ENCODE results near the gene WIPF1.

The WIPF1 gene

GRCh38 chr2:174595116-174595809, 2.3 kb downstream of the WIPF1 start:
- no peak for DNase-seq (ENCODE audit: low spot score)

GRCh38 chr2:174594456-174594855, 3.1 kb downstream of the WIPF1 start:
- no peak for DNase-seq (ENCODE audit: low spot score)

GRCh38 chr2:174593574-174594203, 3.9 kb downstream of the WIPF1 start:
- no peak for DNase-seq (ENCODE audit: low spot score)

GRCh38 chr2:174593041-174593440, 4.6 kb downstream of the WIPF1 start:
- no peak for DNase-seq (ENCODE audit: low spot score)

- DNase-seq (ENCODE audit: low spot score), result no peak
These were observed 5.9 kb downstream of the WIPF1 start for GRCh38 chr2:174591740-174592139.

GRCh38 chr2:174590928-174591648, 6.5 kb downstream of the WIPF1 start:
- no peak for DNase-seq (ENCODE audit: low spot score)

GRCh38 chr2:174590346-174590745, 7.3 kb downstream of the WIPF1 start:
- DNase-seq (ENCODE audit: low spot score), result no peak

GRCh38 chr2:174589334-174589733, 8.3 kb downstream of the WIPF1 start:
- no peak for DNase-seq (ENCODE audit: low spot score)

- no peak for DNase-seq (ENCODE audit: low spot score)
These were observed 9.1 kb downstream of the WIPF1 start for GRCh38 chr2:174588463-174588862.

GRCh38 chr2:174587579-174587978, 10.0 kb downstream of the WIPF1 start:
- DNase-seq (ENCODE audit: low spot score), result no peak

GRCh38 chr2:174586418-174587295, 10.9 kb downstream of the WIPF1 start:
- no peak for DNase-seq (ENCODE audit: low spot score)

- no peak for DNase-seq (ENCODE audit: low spot score)
These were observed 11.8 kb downstream of the WIPF1 start for GRCh38 chr2:174585657-174586252.

- DNase-seq (ENCODE audit: low spot score), result no peak
These were observed 12.5 kb downstream of the WIPF1 start for GRCh38 chr2:174585146-174585545.

GRCh38 chr2:174581491-174581890, 16.1 kb downstream of the WIPF1 start:
- no peak for DNase-seq (ENCODE audit: low spot score)

- no peak for DNase-seq (ENCODE audit: low spot score)
These were observed 16.7 kb downstream of the WIPF1 start for GRCh38 chr2:174580951-174581350.

- DNase-seq (ENCODE audit: low spot score), result no peak
These were observed 19.5 kb downstream of the WIPF1 start for GRCh38 chr2:174577967-174578589.

- DNase-seq (ENCODE audit: low spot score), result no peak
These were observed 22.4 kb downstream of the WIPF1 start for GRCh38 chr2:174575124-174575776.

GRCh38 chr2:174574657-174575056, 22.9 kb downstream of the WIPF1 start:
- DNase-seq (ENCODE audit: low spot score), result no peak

GRCh38 chr2:174573621-174574081, 24.0 kb downstream of the WIPF1 start:
- DNase-seq (ENCODE audit: low spot score), result no peak

GRCh38 chr2:174572556-174572955, 25.0 kb downstream of the WIPF1 start:
- DNase-seq (ENCODE audit: low spot score), result no peak
